ENCODE measurements around the gene MALRD1.

MALRD1 gene

DNA sequence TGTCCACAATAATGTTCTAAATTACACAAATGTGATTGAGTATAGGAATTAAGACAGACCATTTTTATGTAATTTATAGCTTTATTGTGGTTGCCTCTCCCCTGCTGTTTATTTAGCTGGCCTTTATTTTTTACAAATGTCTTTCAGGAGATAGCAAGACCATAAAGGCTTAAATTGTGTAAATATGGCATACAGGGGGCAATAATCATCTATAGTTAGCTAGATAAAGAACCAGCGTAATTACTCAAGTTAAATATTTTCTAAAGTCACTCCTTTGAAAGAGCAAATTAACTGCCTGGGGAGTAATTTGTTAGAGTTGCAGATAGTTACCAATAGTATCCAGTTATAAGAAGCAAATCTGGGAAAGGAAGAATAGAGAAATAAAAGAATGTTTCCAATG is at the start of gene MALRD1:
Gene MALRD1 (plus strand): TSS at position 313 of the 400 bp plus-strand sequence. CDS start 138 bp downstream, outside the sequence.
- DNase-seq (ENCODE audit: low read depth), result no peak

DNA sequence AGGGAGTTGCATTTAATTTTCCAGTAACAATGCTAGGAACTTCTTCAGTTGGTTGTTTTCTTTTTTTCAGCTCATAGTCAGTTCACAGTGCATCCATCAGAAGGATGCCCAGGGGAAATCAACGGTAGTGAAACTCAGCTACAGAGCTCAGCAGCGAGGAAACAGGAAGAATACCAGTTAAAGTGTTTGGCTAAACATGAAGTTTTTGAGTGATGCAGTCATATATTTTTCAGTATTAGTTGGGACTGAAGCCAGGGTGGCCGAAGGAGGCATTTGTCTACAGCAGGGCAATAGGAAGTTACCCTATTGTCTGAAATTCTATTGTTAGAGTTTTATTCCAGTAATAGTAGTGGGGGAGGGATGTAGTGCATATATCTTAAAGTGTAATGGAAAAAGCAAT is 45.3 kb upstream of the MALRD1 start:
- DNase-seq (ENCODE audit: low read depth), result no peak

DNA sequence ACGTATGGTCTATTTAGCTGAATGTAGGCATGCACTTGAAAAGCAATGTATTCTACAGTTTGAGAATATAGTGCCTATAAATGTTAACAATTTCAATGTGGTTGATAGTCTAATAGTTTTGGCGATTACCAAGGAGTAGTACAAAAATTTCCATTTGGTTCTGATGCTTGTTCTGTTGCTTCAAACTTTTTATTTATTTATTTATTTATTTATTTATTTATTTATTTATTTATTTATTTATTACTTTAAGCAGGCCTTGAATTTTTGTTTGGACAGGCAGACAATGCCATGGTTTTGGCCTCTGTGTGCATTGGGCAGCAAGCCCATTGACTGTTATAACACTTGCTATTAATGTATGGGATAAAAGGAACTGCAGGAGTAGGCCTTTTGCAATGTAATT is 36.5 kb upstream of the MALRD1 start:
- no peak for DNase-seq (ENCODE audit: low read depth)

DNA sequence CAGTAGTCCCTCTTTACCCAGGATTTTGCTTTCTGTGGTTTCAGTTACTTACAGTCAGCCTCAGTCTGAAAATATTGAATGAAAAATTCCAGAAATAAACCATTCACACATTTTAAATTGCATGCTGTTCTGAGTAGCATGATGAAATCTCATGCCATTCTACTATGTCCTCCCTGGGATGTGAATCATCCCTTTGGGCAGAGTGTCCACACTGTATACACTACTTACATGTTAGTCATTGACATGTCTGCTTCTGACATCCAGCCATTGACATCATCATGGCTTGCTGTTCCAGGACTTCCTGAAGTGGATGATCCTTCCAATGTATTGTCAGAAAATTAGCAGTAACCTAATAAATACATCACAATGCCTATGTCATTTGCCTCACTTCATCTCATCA is 34.6 kb upstream of the MALRD1 start:
- no peak for DNase-seq (ENCODE audit: low read depth)

DNA sequence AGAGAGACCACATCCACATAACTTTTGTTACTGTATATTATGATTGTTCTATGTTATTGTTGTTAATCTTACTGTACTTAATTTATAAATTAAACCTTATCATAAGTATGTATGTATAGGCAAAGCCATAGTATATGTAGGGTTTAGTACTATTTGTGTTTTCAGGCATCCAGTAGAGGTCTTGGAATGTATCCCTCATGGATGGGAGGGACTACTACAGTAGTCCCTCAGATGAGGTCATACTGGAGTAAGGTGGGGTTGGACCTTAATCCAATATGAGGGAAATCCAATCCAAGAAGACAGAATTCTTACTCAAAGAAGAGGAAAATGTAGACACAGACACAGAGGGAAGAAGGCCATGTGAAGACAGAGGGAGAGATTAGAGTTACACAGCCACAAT is 34.1 kb upstream of the MALRD1 start:
- no peak for DNase-seq (ENCODE audit: low read depth)

DNA sequence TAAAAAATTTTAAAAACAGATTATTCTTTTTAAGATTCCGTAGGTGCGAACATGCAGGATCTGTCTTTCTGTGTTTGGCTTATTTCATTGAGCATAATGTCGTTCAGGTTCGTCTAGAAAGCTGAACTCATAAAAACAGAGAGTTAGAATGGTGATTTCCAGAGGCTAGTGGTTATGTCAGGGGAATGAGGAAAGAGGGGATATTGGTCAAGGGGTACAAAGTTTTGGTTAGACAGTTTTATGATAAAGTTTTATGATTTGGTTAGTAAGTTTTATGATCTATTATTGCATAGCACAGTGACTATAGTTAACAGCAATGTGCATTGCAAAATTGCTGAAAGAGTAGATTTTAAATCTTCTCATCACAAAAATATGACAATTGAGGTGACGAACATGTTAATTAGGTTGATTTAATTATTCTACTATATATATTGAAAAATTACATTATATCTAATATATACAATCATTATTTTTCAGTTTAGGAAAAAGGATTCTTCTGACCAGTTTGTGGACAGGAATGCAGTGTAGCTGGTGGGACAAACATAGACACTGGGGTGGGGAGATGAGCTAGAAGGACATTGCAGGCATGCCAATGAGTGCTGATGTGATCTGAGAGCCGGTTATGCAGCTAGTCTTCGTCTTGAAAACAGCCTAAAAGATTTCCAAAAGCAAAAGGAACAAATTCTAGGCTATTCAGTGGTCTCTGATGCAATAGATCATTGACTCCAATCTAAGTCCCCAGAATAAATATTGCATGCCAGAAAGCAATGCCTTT is 31.3 kb upstream of the MALRD1 start:
- no peak for DNase-seq (ENCODE audit: low read depth)

DNA sequence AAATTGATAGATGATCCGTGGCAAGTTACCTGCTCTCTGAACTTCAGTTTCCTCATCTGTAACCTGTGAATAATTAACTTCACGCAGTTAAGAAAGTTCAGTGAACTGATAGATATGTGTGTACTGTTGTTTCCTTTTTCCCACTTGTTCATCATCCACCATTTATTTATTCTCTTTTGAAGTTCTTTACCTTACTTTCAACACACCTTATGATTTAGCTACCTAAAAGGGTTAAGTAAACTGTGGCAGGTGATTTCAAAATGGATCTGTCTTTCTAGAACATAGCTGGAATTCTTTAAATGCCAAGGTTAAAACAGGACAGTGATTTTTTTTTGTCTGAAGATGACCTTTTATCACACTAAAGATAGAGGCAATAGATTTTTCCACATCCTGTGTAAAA is 27.4 kb upstream of the MALRD1 start:
- no peak for DNase-seq (ENCODE audit: low read depth)

DNA sequence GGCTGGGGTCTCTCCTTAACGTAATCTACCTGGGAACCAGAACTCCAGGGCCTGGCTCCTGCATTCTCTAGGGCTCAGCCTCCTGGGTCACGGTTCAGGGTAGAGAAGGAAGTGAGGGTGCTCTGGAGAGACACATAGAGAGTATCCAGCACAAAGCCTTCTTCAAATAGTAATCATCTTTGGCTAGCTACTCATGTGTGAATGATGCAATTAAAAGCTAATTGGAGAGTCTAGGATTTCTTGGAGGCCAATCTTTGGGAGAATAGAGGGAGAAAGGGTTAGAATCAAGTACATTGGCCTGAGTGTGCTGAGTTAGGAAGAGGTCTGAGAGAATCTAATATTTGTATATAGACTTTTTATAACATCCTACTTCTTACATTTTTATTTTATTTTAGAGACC is 24.0 kb upstream of the MALRD1 start:
- no peak for DNase-seq (ENCODE audit: low read depth)

DNA sequence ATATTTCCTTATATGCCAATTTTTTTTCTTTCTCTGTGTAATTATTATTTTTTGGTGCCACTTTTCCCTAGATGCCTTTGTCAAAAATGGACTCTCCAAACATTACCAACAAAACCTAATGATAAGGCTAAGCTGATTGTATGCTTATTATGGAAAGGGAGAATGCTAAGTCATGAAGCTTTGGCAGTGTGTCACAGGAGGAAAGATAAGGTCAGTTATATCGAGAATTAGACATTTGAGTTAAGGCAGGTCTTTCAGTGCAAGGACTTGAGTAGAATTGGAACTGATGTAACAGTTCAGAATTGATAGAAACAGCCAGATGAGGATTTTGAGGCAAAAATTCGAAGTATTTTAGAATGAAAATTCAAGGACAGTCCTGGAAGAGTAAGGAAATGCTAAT is 16.8 kb upstream of the MALRD1 start:
- DNase-seq (ENCODE audit: low read depth), result no peak

DNA sequence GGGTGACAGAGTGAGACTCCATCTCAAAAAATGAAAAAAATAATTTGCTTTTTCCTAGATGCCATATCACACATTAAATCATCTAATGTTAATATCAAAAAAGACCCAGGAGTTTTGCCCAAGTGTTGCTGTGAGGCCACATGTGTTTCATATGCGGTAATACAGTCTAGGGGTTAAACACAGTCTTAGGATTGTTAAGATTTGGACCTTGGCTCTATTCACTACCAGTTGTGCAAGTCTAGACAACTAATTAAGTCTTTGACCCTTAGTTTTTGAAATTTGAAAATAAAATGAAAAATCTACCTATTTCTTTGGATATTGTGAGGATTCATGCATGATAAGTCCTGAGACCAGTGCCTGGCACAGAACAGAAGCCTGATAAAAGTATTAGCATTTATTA is 14.9 kb upstream of the MALRD1 start:
- DNase-seq (ENCODE audit: low read depth), result no peak

DNA sequence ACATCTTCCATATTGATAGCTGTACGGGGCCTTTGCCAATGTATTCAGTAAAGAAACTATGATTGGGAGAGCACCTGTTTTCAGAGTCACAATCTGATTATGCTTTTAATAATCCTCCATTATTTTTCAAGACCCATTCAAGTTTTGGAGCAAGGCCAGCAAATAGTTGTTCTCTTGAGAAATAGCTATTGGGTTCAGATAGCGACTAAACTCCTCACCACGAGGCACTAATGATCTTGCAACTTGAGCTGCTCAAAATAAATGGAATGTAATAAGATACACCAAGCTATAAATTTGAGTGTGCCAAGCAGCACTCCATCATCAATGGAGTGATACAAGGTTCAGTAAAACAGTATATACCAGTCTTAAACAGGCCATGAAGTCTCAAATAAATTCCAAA is 7.4 kb upstream of the MALRD1 start:
- DNase-seq (ENCODE audit: low read depth), result no peak

DNA sequence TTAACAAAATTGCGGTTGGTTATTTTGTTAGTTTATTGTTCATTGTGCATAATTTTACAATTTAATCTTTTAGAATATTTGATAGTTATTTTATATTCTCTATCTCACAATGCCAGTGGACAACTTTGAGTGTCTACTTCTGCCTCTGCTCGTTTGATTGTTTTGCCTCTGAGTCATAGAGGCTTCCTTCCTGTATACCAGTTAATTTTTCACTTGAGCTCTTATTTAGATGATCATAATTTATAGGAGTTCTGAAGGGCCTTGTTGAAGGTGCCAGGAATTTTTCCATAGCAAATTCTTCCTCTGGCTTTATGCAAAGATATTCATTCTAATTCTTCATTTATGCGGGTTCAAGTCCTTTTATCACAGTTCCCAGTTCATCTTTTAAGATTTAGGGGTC is 5.2 kb upstream of the MALRD1 start:
- DNase-seq (ENCODE audit: low read depth), result no peak

DNA sequence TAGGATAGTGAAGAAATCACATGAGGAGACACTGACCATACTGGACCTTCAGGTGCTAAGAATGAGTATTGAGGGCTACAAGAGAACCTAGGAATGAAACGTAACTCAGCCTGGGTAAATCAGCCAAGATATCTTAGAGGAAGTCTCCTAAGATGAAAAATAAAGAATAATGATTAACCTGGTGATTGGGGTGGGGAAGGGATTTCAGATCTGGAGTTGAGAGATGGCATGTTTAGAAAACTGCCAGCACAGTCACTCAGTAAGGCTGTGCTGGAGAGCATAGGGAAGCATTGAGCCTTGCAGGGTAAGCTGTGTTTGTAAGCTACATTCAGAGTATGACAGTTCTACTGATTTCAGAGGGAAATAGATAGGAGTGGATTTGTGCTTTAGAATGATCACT is 1.9 kb upstream of the MALRD1 start:
- no peak for DNase-seq (ENCODE audit: low read depth)

DNA sequence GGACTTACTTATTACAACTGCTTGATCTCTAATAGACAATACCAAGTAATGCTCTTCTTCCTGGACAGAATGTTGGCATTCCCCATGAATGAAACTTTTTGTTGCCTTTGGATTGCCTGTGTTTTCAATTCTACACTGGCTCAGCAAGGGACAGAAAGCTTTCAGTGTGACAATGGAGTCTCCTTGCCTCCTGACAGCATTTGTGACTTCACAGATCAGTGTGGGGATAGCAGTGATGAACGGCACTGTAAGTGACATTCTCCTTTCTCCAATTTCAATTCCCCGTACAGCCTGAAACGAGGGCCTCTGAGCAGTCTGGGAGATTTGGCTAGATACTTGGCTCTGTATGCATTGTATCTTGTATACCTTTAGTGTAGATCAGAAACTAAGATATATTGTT is 290 bp downstream of the MALRD1 start:
- DNase-seq (ENCODE audit: low read depth), result no peak

DNA sequence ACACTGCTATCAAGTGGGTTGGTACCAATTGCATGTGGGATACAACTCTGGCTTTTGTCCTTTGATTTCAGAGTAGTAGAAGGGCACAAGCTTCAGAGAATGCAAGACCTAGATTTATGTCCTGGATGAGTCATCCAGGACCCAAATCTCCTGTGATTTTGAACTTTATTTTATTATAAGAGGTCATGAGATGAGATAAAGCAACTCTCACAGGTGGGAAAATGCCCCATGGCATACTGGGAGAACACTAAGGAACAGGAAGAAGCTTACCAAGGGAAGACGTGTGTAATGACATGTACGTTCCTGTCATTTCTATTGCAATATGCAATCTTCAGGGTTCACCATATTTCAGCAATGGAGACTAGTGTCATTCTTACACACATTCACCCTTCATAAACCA is 966 bp downstream of the MALRD1 start:
- DNase-seq (ENCODE audit: low read depth), result no peak

DNA sequence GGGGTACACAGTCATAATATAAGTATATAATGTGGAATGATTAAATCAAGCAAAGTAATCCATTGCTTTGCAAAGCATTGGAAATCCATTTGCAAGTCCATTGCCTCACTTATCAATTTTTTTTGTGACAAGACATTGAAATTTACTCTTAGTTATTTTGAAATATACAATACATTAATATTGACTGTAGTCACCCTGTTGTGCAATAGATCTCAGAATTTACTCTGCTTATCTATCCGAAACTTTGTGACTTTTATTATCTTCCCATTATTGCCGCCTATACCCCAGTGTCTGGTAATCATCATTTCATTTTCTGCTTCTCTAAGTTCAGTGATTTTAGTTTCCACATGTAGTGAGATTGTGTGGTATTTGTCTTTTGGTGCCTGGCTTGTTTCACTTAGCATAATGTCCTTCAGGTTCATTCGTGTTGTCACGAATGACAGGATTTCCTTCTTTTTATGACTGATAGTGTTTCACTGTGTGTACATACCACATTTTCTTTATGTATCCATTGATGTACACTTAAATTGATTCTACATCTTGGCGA is 5.8 kb downstream of the MALRD1 start:
- no peak for DNase-seq (ENCODE audit: low read depth)

DNA sequence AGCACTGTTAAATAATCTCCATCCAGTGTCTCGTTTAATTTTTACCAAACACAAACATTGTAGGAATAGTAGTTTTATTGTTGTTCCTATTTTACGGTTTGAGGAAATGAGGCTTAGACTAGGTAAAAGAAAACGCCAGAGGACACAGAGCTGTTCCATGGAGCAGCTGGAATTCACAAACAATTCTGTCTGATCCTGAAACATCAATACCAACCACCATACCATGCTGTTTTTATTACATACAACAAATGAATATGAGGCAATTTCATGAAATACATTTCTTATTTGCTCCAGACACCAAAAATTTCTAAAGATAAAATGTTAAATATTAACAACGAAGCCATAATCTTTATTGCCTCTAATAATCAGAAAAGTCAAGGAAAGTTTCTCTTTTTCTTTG is 9.4 kb downstream of the MALRD1 start:
- no peak for DNase-seq (ENCODE audit: low read depth)

DNA sequence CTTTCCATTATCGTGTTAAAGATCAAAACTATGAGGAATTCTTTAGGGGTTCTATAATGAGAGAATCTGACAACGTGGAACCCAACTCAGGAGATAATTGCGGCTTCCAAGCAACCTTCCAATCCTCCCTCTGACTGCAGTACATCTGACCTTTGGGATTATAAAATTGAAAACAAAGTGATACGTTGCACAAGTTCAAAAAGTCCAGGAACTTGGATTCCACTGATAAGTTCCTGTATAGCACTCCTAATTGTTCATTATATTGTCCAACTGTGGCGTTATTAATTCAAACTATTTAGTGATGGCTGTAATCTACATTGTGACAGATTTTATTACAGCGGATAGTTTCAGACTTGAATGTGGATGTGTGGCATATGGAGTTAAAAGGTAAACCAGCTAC is 15.4 kb downstream of the MALRD1 start:
- no peak for DNase-seq (ENCODE audit: low read depth)

DNA sequence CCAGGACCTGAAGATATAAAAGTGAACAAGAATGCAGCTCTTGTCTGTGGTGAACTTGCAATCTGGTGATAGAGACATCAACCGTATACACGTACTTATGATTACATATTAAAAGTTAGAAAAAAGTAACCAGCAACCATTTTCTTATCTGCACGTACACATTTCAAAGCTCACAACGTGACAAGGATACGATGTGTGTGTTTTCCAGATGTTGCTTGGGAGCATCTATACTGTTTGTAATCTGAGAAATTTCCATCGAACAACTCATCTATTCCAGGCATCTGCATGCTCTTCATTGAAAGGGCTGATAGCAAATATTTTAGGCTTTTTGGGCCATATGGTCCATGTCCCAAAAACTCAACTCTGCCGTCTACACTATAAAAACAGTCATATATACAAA is 23.3 kb downstream of the MALRD1 start:
- DNase-seq (ENCODE audit: low read depth), result no peak

DNA sequence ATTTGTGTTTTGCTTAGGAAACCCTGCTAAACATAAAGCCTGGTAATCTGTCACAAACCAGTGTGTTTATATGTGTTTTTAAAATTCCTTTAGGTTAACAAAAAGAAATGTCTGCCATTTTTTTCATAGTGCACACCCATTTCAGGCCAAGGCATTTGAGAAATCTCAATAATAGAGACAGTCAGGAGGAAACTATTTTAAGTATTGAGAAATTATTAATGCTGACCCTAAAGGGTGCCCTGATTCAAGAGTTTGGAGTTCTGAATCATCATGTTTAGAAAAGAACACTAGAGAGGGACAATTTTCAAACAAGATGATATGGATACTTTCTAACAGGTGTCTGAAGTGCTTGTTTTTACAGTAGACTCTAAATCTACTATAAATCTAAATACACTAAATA is 28.7 kb downstream of the MALRD1 start:
- DNase-seq (ENCODE audit: low read depth), result no peak

DNA sequence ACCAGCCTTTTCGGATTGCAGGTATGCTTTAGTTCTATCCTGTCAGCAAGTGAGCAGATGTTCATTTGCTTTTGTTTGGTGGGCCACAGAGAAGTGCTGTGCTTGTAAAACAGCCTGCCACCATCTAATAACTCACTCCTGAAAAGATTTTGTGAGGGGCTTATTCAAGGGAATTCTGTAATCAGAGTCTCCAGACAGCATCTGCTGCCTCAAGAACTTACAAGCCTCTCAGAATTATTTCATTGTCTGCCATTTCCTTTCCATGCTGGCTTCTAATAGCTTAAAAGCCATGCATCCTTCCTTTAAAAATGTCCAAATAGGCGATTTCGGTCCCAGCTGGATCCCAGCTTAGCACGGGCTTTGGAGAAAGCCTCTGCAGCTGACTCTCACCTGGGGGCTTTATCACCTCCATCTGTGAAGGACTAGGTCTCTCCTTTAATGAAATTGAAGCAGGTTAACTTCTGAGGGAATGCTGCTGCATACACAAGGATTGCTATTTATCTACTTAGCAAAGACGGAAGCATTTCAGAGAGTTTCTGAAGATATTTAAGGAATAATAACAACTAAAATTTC is 48.0 kb downstream of the MALRD1 start:
- no peak for DNase-seq (ENCODE audit: low read depth)

DNA sequence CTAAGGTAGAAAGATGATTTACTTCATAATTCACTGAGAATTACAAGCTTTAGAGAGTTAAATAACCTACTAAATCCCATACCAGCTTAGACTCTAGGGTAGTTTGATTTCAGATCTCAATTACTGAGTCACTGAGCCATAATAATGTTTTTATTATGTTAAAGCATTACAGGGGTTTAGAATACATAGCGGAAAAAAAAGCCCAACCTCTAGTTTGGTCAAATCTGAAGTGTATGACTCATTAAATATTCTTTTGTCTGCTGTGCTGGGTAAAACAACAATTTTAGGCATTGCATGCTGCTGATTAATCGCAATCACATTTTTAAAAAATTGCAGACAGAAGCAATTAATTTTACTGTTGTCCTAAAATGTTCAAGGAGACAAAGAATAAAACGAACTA is 48.5 kb downstream of the MALRD1 start:
- no peak for DNase-seq (ENCODE audit: low read depth)

DNA sequence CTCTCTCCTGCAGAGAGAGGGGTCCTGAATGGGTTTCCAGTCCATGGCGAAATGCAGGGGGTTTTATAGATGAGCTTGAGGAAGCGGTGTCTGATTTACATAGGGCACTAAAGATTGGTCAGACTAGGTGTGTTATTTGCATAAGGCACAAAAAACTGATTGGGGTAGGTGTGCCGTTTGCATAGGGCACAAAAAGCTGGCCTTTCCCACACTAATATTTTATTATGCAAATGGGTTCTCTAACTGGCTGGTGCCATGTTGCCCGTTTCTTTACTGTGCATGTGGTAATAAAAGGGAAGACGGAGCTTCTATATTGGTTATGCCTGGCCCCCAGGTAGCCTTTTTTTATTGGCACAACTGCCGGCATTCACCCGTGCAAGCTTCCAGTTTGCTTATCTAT is 50.2 kb downstream of the MALRD1 start:
- no peak for DNase-seq (ENCODE audit: low read depth)

DNA sequence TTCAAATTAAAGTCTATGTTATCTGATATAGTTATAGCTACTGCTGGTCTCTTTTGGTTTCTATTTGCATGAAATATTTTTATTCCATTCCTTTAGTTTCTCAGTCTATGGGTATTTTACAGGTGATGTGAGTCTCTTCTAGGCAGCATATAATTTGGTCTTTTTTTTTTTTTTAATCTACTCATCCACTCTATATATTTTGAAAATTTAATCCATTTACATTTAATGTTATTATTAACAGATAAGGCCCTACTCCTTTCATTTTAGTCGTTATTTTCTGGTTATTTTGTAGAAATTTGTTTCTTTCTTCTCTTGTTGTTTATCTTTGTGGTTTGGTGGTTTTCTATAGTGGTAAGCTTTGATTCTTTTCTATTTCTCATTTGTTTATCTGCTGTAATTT is 58.8 kb downstream of the MALRD1 start:
- no peak for DNase-seq (ENCODE audit: low read depth)
